GM12865 (cell line): Measurements from ENCODE around the gene CACNA2D4.

Source experiments
- DNase-seq: peaks from one replicate; pipeline ENCODE4 v3.0.0; 2010; ENCODE audit warnings: low read depth
- H3K4me3 ChIP-seq: 2 replicates; pipeline ENCODE4 v1.5.1; 2011; ENCODE audit warnings: mild to moderate bottlenecking, low read depth, low read length, control low read depth
- CTCF ChIP-seq: IDR thresholded peaks from 2 replicates; pipeline ENCODE4 v1.5.1; 2011; ENCODE audit warnings: low read length, control low read depth, low read depth, inconsistent platforms; ENCODE audit not compliant: insufficient read depth; ENCODE audit errors: missing control alignments

The CACNA2D4 gene

GRCh38 chr12:1922075-1922709 lies 3.7 kb upstream of the CACNA2D4 start:
- TF ChIP-seq CTCF = no peak
- no peak overlapping the region for H3K4me3 ChIP-seq
- DNase-seq = no peak

GRCh38 chr12:1920971-1921370 lies 2.5 kb upstream of the CACNA2D4 start:
- no peak overlapping the region for H3K4me3 ChIP-seq
- TF ChIP-seq CTCF = no peak
- DNase-seq = no peak

GRCh38 chr12:1920436-1920835 lies 2.0 kb upstream of the CACNA2D4 start:
- DNase-seq = no peak
- no peak overlapping the region for H3K4me3 ChIP-seq
- no peak for TF ChIP-seq CTCF

GRCh38 chr12:1919763-1920162 lies 1.3 kb upstream of the CACNA2D4 start:
- no peak for TF ChIP-seq CTCF
- no peak overlapping the region for H3K4me3 ChIP-seq

GRCh38 chr12:1919284-1919683 lies 832 bp upstream of the CACNA2D4 start:
- no peak for TF ChIP-seq CTCF
- H3K4me3 ChIP-seq = no peak overlapping the region
- DNase-seq = no peak

More at GRCh38 chr12:1919763-1920162, 1.3 kb upstream of the CACNA2D4 start:
- DNase-seq = no peak

- no peak for TF ChIP-seq CTCF
- no peak for DNase-seq
- H3K4me3 ChIP-seq = no peak overlapping the region
Observed at GRCh38 chr12:1918884-1919236, 408 bp upstream of the CACNA2D4 start.

GRCh38 chr12:1917172-1918070 lies 1.0 kb downstream of the CACNA2D4 start:
- no peak overlapping the region for H3K4me3 ChIP-seq
- no peak for DNase-seq
- TF ChIP-seq CTCF = no peak
